HG03196 (cell line): ENCODE results near the gene DPP9.

ENCODE experiments used
- ATAC-seq: cut with Tn5 transposase; IDR thresholded peaks from one replicate; pipeline ENCODE4 v1.9.1; 2021; ENCODE audit not compliant: unreplicated experiment

Gene DPP9

DNA sequence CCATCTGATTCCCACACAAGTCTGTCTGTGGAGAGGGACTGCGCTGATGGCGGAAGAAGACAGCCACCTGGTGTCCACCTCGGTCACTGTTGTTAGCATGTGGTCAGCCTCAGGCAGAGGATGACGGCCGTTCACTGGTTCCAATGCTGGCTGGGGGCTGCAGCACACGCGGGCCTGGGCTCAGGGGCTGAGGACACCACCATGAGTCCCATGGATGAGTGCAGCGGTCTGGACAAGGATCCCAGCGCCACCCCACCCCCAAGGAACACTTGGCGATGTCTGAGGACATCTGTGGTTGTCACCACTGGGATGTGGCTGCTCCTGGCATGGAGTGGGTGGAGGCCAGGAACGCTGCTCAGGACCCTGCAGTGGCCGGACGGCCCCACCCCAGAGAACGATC lies 10.9 kb downstream of the DPP9 start:
- no peak for ATAC-seq

DNA sequence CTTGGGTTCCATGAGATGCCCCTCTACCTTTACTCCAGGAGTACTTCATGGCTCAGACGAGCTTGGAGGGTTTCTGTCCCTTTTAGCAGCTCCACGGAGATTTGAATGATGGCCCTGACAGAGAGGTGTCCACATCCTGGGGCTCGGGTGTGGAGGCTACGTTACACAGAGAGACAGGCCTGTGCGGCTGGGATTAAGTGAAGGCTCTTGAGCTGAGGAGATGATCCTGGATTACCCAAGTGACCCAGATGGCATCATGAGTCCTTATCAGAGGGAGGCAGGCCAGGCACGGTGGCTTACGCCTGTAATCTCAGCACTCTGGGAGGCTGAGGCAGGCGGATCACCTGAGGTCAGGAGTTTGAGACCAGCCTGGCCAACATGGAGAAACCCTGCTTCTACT lies 12.4 kb downstream of the DPP9 start:
- ATAC-seq = no peak

DNA sequence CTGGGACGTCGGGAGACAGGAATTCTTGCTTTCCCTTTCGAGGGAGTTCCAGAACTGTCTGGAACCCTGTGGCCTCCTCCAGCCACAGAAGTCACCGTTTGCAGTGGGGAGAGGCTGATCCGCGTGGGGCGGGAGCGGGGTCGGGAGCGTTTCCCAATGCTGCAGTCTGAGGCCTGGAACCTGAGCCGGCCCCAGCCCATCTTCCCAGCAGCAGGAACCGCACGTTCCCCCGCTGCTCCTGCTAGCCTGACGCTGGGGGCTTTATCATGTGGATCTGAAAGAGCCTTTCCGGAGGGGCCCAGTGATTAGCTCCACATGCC lies 13.4 kb downstream of the DPP9 start:
- no peak for ATAC-seq

DNA sequence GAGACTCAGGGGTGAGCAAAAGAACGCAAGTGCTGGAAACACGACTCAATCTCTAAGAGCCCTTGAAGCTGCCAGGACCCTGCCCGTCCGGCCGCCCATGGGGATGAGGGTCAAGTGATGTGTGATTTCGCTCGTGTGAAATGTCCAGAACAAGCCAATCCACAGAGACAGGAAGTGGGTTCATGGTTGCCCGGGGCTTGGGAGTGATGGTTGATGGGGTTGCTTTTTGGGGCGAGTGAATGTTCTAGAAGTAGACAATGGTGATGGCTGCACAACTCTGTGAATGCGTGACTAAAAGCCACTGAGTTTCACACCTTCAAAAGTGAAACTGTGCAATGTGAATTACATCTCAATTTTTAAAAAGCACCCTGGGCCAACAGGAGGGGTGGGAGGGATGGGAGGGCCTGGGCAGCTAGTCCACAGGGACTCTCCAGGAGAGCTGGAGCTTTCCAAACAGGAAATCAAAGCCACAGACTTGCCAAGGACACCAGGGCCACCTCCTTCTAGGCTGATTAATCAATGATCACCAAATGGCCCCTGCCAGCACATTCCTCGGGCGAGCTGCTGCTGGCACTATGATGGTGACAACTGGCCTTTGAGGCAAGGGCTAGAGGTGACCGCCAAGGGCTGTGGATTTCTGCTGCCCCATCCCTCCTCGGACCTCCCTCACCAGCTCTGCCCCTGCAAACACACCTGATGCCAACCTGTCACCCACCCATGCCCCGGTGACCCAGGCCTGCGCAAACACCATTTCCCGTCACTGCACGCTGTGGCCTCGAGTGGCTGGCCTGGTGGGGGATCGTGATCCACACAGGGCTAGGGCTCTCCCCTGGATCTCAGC lies 14.0 kb downstream of the DPP9 start:
- no peak for ATAC-seq

DNA sequence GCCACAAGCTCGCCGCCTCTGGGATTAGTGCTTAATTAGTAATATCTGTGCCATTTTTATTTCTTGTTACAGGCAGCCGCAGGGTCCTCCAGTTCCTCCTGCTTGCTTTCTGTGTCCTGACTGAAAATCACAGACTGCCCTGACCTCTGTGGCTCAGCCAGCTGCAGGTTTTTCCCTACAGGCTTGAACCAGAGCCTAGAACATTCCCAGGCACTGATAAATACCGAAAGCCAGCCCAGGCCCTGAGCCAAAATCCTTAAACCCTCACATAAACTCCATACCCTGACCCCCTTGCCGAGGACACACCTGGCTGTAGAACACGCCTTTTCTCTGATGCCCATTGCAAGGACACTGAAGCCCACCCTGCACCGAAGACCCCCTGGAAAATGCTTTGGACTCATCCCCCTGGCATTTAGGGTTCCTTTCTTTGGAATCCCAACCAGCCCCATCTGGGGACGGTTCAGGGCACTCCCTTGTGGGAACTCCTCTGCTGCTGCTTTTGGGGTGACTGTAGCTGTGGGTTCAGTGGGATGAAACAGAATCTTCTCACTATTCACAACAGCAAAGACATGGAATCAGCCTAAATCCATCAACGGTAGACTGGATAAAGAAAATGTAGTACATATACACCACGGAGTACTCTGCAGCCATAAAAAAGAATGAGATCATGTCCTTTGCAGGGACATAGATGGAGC lies 15.5 kb downstream of the DPP9 start:
- ATAC-seq = no peak

DNA sequence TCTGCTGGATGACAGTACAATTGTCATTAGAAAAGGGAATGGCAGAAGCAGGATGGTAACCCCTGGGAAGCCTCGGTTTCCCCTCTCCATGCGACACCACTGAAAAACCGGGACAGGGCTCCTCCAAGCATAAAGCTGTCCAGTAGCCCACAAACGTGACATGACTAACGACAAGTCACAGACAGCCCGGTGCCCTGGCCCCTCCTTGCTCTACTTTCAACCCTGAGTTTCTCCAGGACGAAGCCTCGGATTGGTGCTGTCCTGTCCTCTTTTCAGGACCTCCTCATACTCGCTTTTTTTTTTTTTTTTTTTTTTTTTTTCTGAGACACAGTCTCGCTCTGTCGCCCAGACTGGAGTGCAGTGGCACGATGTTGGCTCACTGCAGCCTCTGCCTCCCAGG lies 16.3 kb downstream of the DPP9 start:
- ATAC-seq = no peak

DNA sequence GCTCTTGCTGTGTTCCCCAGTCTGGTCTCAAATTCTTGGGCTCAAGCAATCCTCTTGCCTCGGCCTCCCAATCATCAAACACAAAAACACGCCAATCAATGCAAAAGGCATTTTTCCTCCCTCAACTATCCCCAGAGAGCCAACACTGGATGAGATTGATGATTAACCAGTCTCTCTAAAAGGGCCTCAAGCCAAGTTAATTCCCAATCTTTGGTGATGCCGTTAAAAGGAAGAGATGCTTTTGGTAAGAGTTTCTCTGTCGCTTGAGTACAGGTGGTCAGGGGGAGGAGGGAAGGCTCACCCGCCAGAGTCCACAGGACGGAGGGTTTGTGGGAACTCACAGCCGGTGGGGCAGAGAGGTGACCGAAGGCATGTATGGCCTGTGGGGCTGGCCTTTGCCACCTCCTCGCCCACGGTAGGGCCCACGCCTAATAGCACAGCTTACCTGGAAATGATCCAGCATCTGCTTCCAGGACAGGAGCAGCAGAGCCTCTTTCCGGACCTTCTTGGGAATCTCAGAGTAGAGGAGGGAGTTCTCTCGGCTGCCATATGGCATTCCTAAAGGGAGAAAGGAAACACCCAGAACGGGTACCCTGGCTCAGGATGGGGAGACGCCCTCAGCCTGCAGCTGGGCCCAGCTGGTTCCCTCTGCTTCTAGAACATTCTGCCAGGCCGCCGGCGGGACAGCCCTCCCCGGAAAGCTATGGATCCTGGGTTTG lies 18.1 kb downstream of the DPP9 start:
- ATAC-seq = no peak

DNA sequence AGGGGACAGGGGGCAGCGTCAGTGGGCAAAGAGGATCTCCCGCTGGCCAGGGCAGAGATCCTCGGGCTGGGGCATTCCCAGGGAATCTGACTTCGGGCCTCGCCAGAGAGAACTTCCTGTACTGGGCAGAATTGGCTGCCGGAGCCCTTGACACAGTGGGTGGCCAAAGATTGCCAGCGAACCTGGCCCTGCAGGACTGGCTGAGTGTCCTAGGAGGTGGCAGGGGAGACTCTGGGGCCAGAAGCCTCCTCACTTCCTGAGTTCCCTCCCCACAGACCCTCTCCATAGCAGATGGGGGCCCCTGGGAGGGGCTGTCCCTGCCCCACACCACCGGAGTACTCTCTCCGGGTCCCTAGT lies 19.3 kb downstream of the DPP9 start:
- no peak for ATAC-seq

DNA sequence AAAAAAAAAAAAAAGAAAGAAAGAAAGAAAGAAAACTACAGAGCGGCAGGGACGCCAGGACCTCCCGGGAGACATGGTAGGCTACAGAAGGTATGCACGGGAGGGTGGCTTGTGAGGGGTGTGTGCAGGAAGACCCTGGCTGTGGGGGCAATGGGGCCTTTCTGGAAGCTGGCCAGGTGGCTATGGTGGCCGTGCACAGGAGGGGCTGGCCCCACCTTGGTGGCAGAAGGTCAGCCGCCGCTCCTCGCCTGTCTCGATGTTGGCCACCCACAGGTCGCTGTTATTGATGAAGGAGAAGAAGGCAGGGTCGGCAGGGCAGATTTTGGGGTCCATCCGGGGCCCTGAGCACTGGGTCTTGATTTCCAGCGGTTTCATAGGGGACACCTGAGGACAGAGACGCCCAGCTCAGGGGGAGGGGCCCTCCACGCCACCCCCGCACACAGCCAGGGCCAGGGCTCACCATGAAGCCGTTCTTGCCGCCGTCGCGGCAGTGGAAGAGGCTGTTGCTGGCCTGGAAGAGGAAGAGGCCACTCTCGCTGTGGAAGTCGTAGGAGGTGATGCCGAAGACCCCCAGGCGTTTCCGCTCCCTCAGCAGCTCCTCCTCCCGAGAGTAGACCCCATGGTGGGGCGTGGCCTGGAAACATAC lies 19.8 kb downstream of the DPP9 start:
- no peak for ATAC-seq

DNA sequence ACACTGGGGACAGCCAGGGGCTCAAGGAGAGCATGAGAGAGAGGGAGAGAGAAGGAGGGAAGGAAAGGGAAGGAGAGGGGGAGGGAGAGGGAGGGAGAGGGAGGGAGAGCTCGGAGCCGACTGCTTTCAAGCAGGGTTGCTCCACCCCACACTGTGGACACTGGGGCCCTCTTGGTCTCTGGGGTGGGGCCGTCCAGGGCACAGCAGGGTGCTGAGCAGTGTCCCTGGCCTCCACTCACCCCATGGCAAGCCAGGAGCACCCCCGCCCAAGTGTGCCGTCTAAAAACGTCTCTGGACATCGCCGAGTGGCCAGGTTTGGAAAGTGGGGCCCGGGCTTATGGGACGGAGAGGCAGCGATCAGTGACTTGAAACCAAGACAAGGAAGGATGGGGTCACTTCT lies 20.9 kb downstream of the DPP9 start:
- ATAC-seq = no peak

DNA sequence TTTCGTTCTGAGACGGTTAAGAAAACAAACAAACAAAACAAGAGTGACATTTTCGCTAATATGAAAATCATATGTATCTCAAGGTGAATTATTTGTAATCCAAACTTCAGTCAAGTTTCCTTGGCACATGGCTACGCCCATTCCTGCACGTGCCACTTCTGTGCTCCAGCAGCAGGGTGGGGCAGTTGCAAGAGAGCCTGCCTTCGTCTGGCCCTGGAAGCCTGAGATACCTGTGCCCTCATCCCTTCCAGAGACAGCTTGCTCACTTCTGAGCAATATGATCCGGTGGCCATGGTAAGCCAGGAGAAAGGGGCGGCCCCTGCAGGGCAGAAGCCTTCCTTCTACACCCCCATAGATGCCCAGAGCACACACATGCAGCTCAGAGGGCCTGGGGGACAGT lies 22.1 kb downstream of the DPP9 start:
- no peak for ATAC-seq

DNA sequence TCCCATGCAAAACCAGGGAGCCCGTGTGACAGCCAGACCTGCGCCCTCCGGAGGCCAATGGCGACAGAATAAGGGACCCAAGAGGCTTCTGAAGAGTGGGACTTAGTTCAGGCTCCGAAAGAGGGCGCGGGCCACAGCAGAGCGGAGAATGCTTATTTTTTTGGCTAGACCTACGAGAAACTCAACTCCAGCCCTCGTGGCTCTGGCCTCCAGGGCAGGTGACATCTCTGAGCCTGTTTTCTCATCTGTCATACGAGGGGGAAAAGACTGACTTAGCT lies 23.0 kb downstream of the DPP9 start:
- no peak for ATAC-seq

DNA sequence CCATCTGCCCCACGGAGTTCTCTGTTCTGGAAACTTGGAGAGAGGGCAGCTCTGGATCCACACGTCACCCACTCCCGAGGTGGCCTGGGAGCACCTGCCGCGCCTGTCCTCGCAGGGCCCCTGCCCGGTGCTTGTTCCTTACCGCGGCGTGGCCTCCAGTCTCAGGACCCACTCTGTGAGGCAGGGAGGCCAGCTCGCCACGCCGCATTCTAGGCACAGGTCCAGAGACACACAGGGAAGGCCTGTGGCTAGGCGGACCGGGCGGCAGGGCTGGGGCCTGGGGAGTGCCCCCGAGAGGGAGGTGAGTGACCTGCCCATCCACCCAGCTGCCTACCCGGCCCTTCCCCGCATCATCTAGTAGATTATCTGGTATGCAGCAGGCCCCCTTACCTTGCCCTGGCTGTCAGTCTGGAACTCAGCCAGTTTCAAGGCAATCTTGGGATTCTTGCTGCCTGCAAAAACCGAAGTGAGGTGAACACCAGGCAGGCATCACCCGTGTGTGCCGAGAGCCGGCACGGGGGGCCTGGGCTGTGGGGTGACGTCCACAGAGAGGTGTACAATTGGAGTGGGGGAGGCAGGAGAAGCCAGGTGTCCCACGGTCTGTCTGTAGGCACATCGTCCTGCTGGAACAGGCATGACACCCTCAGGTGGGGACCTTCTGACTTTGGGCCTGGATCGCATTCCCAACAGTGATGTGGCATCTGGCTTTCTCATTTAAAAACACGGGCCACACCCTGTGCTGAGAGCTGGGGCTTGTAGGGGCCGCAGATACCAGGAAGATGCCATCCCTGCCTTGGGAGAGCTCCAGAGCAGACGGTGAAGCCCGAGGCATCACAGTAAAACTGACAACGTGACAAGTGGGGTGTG lies 23.6 kb downstream of the DPP9 start:
- no peak for ATAC-seq

DNA sequence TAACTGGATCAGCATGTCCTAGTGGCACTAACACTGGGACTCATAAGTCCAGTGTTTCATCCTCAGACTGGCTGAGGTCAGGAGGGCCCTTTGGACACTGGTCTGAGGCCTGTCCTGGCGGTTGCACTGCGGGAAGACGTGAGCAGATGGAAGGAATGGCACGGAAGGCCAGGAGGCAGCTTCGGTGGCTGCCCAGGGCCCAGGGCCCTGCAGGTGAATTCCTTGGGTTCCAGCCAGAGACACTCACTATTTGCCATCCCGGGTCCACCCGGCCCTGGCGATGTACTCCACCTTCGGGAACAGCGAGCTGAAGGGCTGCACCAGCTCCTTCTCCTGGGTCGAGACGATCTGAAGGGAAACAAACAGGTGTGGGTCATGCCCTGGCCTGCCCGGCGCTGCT lies 26.3 kb downstream of the DPP9 start:
- ATAC-seq = no peak

DNA sequence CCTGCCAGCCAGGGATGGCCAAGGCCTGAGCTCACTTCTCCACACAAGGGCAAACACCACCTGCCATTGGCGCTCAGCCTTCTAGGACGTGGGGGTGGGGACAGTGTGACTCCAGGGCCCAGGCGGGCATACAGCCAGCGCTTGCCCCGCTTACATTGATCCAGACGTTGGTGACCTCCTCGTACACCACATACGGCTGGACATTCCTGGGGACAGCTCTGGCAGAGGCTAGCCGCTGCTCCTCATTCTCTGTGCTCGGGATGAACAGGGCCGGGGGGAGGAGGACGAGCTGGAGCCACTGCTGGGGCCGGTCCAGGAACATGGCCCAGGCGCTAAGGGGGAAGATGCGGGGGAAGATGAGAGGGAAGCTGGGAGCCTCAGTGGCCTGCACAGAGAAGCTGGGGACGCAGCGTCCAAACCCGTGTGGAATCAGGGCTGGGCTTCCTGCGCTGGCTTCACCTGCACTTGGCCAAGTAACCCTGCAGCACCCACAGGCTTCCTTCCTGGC lies 28.4 kb downstream of the DPP9 start:
- no peak for ATAC-seq

DNA sequence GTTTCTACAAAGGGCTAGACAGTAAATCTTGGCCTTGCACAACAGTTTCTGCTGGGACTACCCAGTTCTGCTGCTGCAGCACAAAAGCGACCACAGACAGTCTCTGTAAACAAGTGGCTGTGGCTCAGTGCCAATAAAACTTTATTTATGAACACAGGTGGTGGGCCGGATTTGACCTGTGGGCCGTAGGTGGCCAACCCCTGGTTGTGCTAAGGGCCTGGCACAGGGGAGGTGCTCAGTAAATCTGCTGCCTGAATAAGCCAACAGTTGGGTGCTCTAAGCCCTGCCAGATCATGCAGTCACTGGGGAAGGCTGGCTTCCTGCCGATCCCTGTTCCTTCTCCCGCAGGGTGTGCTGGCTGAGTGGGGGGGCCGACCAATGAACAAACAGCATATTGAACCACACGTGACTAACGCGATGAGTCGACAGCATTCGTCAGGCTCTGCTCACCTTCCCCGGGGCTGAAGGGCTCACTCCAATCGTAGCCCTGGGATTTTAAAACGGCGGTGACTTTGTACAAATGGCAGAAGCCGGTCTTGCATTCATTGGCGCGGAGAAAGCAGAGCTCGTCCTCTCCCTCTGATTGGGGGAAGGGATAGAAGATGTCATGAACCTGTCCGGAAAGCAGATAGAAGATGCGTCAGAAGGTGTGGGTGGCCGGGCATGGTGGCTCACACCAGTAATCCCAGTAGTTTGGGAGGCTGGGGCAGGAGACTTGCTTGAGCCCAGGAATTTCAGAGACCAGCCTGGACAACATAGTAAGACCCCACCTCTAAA lies 29.2 kb downstream of the DPP9 start:
- ATAC-seq = no peak

DNA sequence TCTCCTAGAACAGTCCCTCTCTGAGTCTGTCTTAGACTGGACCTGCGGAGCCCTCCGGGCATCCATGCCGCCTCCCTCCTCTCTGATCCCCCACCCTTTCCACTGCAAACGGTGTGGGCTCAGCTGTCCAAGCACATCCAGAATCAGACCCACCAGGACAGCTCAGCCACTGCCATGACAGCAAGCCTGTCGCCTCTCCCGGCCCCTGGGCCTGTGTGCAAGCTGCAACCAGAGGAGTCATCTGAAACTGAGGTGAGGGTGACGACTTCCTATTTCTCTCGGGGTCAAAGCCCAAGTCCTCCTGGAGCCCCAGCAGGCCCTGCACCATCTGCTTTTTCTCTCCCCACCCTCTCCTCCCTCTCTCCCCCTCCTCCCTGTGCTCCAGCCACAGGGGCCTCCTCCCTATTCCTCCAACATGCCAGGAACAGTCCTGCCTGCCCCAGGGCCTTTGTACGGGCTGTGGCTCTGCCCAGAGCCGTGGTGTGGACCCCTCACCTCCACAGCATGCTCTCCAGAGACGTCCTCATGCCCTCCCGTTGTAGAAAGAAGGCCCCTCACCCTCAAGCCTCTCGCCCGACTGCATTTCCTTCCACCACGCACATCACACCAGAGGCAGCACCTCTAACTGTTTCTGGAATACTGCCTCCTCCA lies 30.0 kb downstream of the DPP9 start:
- no peak for ATAC-seq

DNA sequence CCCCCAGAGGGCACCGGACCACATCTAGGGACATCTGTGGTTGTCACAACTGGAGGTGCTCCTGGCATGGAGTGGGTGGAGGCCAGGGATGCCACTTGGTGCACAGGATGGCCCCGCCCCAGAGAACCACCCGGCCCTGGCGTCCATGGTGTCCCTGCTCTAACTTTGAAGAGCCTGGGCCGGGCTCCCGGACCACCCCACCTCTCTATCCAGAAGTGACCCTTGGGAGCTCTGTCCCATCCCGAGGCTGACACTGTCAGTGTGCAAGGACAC lies 30.6 kb downstream of the DPP9 start:
- ATAC-seq = no peak

DNA sequence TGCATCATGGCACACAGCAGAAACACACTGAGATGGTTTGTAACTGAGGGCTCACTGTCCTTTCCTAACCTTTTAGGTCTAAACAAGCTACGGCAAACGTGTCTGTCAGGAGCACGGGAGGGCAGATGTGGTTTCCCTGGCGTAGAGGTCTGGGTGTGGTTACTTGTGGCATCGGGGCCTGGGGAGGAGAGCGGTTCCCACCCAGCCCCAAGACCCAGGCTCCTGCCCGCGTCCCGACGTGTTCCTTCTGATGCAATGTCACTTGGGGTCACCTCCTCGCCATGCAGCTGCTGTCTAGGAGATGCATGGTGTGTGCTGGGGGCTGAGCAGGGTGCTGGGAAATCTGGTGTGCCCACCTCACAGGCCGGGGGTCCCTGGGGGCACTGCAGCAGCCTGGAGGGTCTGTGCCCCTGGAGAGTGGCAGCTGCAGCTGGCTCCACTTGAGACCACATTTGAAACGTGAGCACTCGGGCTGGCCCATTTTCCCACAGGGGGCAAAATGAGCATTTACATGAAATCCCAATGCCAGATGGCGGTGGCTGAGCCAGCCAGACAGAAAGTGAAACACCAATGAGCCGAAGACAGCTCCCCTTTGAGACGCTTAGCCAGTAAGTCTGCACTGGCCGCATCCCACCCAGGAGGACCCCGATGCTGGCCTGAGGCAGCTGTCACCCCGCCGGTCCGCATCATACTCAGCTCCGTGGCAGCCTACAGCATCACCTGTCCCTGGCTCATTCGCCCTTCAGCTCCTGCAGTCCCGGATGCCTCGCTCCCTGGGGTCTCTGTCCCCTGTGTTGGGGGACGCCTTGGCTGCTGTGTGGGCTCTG lies 31.2 kb downstream of the DPP9 start:
- ATAC-seq = no peak
